ENCODE results near the gene TRIP10. TPM values are rescaled to one million over a fixed set of nuclear protein-coding genes. Genes with fewer than 3 reads are reported as not detected.
A peak's percentile ranks its signal among the peaks of the same experiment; 100 is the strongest.

Gene TRIP10
- total RNA-seq, 1 donor from 2014 or later: 65.8 TPM

DNA sequence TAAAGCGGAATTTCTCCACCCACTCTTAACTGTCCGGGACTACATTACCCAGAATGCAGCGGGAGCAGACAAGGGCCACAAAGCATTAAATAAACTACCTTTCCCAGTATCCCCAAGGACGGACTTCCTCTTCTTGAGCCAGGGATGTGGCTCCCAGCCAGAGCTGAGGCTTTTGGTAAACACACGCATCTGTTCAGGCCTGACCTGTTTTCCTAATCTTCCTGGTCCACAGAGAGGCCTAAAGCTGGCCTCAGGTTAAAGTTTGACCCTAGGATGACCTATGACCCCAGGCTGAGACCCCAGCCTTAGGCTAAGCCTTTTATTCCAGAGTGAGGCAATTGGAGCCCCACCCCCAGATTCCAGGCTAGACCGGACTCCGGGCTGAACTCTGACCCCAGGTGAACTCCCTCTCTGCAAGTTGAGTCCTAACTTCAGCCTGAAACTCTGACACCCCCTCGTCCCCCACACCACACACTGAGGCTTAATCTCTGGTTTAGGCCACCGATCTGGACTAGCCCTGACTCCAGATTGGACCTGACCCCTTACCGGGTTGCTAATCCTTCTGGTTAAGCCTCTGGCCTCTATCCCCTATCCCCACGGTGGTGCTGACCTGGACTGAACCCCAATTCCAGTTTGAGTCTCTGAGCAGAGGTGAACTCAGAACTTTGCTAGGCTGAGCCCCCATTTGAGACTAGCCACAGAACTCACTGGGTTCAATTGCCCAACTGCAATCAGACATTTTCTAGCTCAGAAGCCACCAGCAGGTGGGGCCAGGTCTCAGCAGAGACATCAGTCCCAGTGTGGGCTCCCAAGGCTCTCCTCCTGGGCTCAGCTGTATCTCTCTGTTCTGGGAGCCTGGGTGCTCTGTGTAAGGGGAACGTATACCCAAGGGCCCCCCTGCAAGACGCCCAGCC is 1.4 kb upstream of the TRIP10 start:
- peak; percentile 53 to 57 for ATAC-seq
- Histone ChIP-seq H3K36me3 (peaks cover 16% of the 10 kb centered on the region), H3K9me3 (no peaks in the 10 kb centered on the region), H3K27ac (peak overlapping the region; percentile 78), H3K4me1 (peaks cover 55% of the 10 kb centered on the region), H3K27me3 (ENCODE audit: low read depth) (no peaks in the 10 kb centered on the region), H3K4me3 (peak overlapping the region; percentile 93)
- intact Hi-C loops (cut with DNase I): no loop called here
- TF ChIP-seq, protein P1, sequence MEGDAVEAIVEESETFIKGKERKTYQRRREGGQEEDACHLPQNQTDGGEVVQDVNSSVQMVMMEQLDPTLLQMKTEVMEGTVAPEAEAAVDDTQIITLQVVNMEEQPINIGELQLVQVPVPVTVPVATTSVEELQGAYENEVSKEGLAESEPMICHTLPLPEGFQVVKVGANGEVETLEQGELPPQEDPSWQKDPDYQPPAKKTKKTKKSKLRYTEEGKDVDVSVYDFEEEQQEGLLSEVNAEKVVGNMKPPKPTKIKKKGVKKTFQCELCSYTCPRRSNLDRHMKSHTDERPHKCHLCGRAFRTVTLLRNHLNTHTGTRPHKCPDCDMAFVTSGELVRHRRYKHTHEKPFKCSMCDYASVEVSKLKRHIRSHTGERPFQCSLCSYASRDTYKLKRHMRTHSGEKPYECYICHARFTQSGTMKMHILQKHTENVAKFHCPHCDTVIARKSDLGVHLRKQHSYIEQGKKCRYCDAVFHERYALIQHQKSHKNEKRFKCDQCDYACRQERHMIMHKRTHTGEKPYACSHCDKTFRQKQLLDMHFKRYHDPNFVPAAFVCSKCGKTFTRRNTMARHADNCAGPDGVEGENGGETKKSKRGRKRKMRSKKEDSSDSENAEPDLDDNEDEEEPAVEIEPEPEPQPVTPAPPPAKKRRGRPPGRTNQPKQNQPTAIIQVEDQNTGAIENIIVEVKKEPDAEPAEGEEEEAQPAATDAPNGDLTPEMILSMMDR (IDR thresholded peaks at IDR 0.05): peak; percentile 64
- peak; percentile 96 for DNase-seq

DNA sequence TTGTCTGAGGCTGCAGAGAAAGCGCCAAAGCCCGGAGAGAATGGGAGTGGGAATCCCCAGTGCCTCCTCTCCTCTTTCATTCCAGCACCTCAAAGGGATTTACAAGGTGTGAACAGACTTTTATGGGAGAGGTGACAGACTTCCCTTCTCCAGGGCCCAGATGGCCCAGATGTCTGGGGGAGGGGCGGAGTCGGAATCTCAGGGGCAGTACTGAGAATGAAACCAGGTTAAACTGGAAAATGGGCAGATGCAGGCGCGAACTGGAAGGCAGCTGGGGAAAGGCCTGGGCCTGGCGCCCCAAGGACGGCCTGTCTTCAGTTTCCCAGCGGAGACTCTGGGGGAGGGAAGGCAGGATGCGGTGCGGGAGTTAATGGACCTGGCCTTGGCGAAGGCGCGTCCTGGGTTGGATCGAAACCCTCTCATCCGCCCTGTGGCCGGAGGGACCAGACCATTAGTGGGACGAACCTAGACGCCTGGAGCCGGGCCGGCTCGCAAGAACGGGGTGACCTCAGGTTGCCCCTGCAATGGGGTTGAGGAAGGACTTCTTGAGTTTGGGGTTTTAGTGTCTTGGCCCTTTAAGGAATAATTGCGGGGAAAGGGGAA is 592 bp upstream of the TRIP10 start:
- intact Hi-C loops (cut with DNase I): no loop called here
- Histone ChIP-seq H3K27ac (peak overlapping the region; percentile 78), H3K36me3 (peaks cover 16% of the 10 kb centered on the region), H3K4me1 (peaks cover 62% of the 10 kb centered on the region), H3K4me3 (peak overlapping the region; percentile 93), H3K9me3 (no peaks in the 10 kb centered on the region), H3K27me3 (ENCODE audit: low read depth) (no peaks in the 10 kb centered on the region)
- TF ChIP-seq, protein P1 (IDR thresholded peaks at IDR 0.05): no peak
- DNase-seq: peak; percentile 70
- ATAC-seq: no peak

DNA sequence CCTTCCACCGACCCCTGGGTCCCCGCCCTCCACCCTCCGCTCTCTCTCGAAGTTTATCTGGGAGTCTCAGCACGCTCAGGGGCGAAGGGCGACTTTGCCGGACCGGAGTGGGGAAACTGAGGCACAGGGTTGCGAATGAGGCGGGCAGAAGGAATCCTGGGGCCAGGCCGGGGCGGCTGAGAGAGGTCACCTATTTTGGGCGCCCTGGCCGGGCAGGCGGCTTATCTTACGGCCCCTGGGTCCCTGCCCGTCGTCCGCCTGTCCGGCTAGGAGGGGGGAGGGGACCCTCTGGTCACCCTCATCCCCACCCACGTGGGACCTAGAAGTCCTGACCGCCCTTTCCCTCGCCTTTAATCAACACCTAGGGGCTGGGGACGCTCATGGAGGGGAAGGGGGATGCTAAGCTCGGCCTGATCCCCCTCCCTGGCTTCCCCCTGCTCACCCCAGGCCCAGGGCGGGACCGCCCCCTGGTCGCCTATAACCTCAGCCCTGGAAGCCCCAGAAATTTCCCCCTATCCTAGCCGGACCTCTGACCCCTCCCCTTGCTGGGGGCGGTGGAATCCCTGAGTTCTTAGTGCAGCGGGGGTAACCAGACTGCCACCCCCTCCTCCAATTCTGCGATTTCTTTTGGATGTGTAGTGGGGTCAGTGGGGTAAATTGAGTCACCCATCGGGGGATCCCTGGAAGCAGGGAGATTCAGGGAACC is 556 bp downstream of the TRIP10 start:
- intact Hi-C loops (cut with DNase I): no loop called here
- peaks cover 20% of the 10 kb centered on the region for H3K36me3 ChIP-seq
- DNase-seq (peak; percentile 69), ATAC-seq (no peak)
- H3K27ac ChIP-seq: peak overlapping the region; percentile 81
- peaks cover 73% of the 10 kb centered on the region for H3K4me1 ChIP-seq
- peak overlapping the region; percentile 93 for H3K4me3 ChIP-seq
- no peaks in the 10 kb centered on the region for H3K9me3 ChIP-seq
- TF ChIP-seq, protein P1 (IDR thresholded peaks at IDR 0.05): no peak
- H3K27me3 ChIP-seq (ENCODE audit: low read depth): no peaks in the 10 kb centered on the region

DNA sequence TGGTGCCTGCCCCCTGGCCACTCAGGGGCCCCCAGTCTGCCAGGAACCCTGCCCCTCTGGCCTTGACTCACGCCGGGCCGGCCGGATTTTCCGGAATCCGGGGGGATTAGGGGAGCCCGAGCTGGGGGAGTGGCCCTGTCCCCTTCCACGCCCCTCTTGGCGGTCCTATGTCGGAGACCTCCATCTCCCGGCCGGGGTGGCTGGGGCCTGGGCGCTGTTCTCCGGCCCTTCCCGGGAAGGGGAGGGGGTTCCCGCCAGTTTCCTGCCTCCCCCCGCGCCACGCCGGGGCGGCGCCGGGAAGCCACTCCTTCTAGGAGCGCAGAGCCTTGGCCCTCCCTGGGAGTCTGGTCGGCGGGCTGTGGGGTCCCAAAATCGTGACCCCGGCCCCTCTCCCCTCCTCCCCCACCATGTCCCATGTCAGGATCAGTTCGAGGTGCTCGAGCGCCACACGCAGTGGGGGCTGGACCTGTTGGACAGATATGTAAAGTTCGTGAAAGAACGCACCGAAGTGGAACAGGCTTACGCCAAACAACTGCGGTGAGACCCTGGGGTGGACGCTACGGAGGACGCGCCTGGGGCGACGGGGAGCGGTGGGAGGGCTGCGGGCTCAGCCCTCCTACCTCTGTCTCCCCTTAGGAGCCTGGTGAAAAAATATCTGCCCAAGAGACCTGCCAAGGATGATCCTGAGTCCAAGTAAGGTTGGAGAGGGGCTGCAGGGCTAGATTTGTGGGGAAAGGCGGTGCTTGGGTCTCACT is 1.3 kb downstream of the TRIP10 start:
- Histone ChIP-seq H3K4me3 (peak overlapping the region; percentile 93), H3K27ac (peak overlapping the region; percentile 81), H3K27me3 (ENCODE audit: low read depth) (no peaks in the 10 kb centered on the region), H3K36me3 (peaks cover 27% of the 10 kb centered on the region), H3K4me1 (peaks cover 76% of the 10 kb centered on the region), H3K9me3 (no peaks in the 10 kb centered on the region)
- peak; percentile 63 for DNase-seq
- TF ChIP-seq, protein P1 (IDR thresholded peaks at IDR 0.05): no peak
- peak in 1 of 2 donors; percentile 2 for ATAC-seq
- intact Hi-C loops (cut with DNase I): no loop called here

DNA sequence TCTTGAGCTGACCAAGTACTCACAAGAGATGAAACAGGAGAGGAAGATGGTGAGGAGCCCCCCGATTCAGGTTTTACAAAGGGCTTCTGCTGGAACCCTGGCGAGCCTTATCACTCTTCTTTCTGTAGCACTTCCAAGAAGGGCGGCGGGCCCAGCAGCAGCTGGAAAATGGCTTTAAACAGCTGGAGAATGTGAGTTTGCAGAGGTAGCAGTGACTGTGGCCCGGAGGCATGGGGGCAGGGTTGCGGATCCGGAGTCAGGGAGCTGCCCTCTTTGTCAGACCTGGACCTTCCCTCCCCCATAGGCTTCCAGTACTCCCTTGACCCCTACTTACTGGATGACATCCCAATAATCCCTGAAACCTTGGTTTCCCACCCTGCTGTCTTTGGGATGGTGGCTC is 3.6 kb downstream of the TRIP10 start:
- Histone ChIP-seq H3K4me1 (peaks cover 64% of the 10 kb centered on the region), H3K27me3 (ENCODE audit: low read depth) (no peaks in the 10 kb centered on the region), H3K36me3 (peaks cover 50% of the 10 kb centered on the region), H3K9me3 (no peaks in the 10 kb centered on the region), H3K4me3 (no peak overlapping the region), H3K27ac (no peak overlapping the region)
- TF ChIP-seq, protein P1 (IDR thresholded peaks at IDR 0.05): no peak
- no peak for ATAC-seq
- intact Hi-C loops (cut with DNase I): no loop called here
- peak; percentile 46 for DNase-seq

Data from lower lobe of right lung (tissue), 2 donors.